HG03575 (cell line): ENCODE measurements around the gene SLC7A11.

Experiments used
- ATAC-seq: cut with Tn5 transposase; IDR thresholded peaks from one replicate; pipeline ENCODE4 v1.9.1; 2021; ENCODE audit not compliant: unreplicated experiment, insufficient number of reproducible peaks, low FRiP score; ENCODE audit errors: extremely low read depth

SLC7A11 gene

GRCh38 chr4:138242076-138242833 is at the start of gene SLC7A11:
SLC7A11 (minus strand) TSS chr4:138242349; CDS start chr4:138242069, 280 bp downstream.
- peak; percentile 98 for ATAC-seq

GRCh38 chr4:138291431-138291830 is 49.3 kb upstream of the SLC7A11 start:
- no peak for ATAC-seq

GRCh38 chr4:138290805-138291204 is 48.7 kb upstream of the SLC7A11 start:
- ATAC-seq: no peak

- ATAC-seq: no peak
Observed at GRCh38 chr4:138279286-138279685, 37.1 kb upstream of the SLC7A11 start.

- ATAC-seq: no peak
Observed at GRCh38 chr4:138277133-138277532, 35.0 kb upstream of the SLC7A11 start.

- no peak for ATAC-seq
Observed at GRCh38 chr4:138275963-138276621, 33.9 kb upstream of the SLC7A11 start.

- ATAC-seq: no peak
Observed at GRCh38 chr4:138275216-138275615, 33.1 kb upstream of the SLC7A11 start.

- no peak for ATAC-seq
Observed at GRCh38 chr4:138269175-138269574, 27.0 kb upstream of the SLC7A11 start.

- ATAC-seq: no peak
Observed at GRCh38 chr4:138267835-138268234, 25.7 kb upstream of the SLC7A11 start.

- no peak for ATAC-seq
Observed at GRCh38 chr4:138266948-138267347, 24.8 kb upstream of the SLC7A11 start.

GRCh38 chr4:138263247-138263816 is 21.2 kb upstream of the SLC7A11 start:
- no peak for ATAC-seq

- no peak for ATAC-seq
Observed at GRCh38 chr4:138262469-138262868, 20.3 kb upstream of the SLC7A11 start.

GRCh38 chr4:138262030-138262429 is 19.9 kb upstream of the SLC7A11 start:
- ATAC-seq: no peak

GRCh38 chr4:138259824-138260223 is 17.7 kb upstream of the SLC7A11 start:
- ATAC-seq: no peak

- no peak for ATAC-seq
Observed at GRCh38 chr4:138259271-138259670, 17.1 kb upstream of the SLC7A11 start.

- no peak for ATAC-seq
Observed at GRCh38 chr4:138256608-138257007, 14.5 kb upstream of the SLC7A11 start.

GRCh38 chr4:138255917-138256597 is 13.9 kb upstream of the SLC7A11 start:
- ATAC-seq: no peak

GRCh38 chr4:138252551-138252950 is 10.4 kb upstream of the SLC7A11 start:
- ATAC-seq: no peak

- ATAC-seq: no peak
Observed at GRCh38 chr4:138251938-138252337, 9.8 kb upstream of the SLC7A11 start.

- no peak for ATAC-seq
Observed at GRCh38 chr4:138249132-138249531, 7.0 kb upstream of the SLC7A11 start.
